Keratinocyte (primary cell): ENCODE data around the gene CTXN1. TPM values are rescaled to one million over a fixed set of nuclear protein-coding genes. Genes with fewer than 3 reads are reported as not detected.

Source experiments
- DNase-seq: peaks from one replicate; pipeline ENCODE4 v3.0.0-alpha.2; 2011; ENCODE audit warnings: low read depth, missing footprints, low spot score
- FAIRE-seq: peaks from 2 replicates; lab custom pipeline; 2011; peaks lifted over from hg19 to GRCh38; lab: Jason Lieb, UNC
- H2AFZ ChIP-seq: 2 replicates; pipeline ENCODE4 v1.6.0; 2012; ENCODE audit warnings: low read length, control low read depth, inconsistent platforms; ENCODE audit not compliant: control insufficient read depth
- H3K27ac ChIP-seq: 2 replicates; pipeline ENCODE4 v1.5.1; 2011; ENCODE audit warnings: low read length; ENCODE audit not compliant: control insufficient read depth, insufficient read depth
- H3K27me3 ChIP-seq: 3 replicates; pipeline ENCODE4 v1.6.0; 2011; ENCODE audit warnings: low read length; ENCODE audit not compliant: control insufficient read depth, insufficient read depth; ENCODE audit errors: extremely low read depth
- H3K36me3 ChIP-seq, 2 experiments: 2 replicates in 1 of 2; 3 replicates in 1 of 2; pipeline ENCODE4 v1.5.1; 2011; ENCODE audit warnings: low read length in 2 of 2, mild to moderate bottlenecking in 1 of 2; ENCODE audit not compliant: control insufficient read depth in 2 of 2, insufficient read depth in 2 of 2; ENCODE audit errors: extremely low read depth in 1 of 2
- H3K4me1 ChIP-seq: 3 replicates; pipeline ENCODE4 v1.5.1; 2011; ENCODE audit warnings: low read length; ENCODE audit not compliant: control insufficient read depth, insufficient read depth; ENCODE audit errors: extremely low read depth
- H3K4me2 ChIP-seq: 3 replicates; pipeline ENCODE4 v1.6.0; 2011; ENCODE audit warnings: low read depth, low read length; ENCODE audit not compliant: control insufficient read depth, insufficient read depth; ENCODE audit errors: extremely low read depth
- H3K4me3 ChIP-seq, 3 experiments: fragments of 200-600 bp in 1 of 3; sonication (generic) in 1 of 3; 2 replicates in 2 of 3; 3 replicates in 1 of 3; pipeline ENCODE4 v1.5.1; 2011 to 2016; ENCODE audit warnings: low read length in 3 of 3, mild to moderate bottlenecking in 3 of 3, control low read depth in 2 of 3, inconsistent platforms in 1 of 3, low read depth in 1 of 3, mixed read lengths in 1 of 3, mixed run types in 1 of 3, moderate library complexity in 1 of 3; ENCODE audit not compliant: control insufficient read depth in 2 of 3, insufficient read depth in 2 of 3; ENCODE audit errors: extremely low read depth in 1 of 3
- H3K79me2 ChIP-seq: 2 replicates; pipeline ENCODE4 v1.6.0; 2012; ENCODE audit warnings: low read length; ENCODE audit not compliant: control insufficient read depth, insufficient read depth
- H3K9ac ChIP-seq: 3 replicates; pipeline ENCODE4 v1.6.0; 2011; ENCODE audit warnings: low read length; ENCODE audit not compliant: control insufficient read depth, insufficient read depth; ENCODE audit errors: extremely low read depth
- H3K9me1 ChIP-seq: 3 replicates; pipeline ENCODE4 v1.6.0; 2011; ENCODE audit warnings: low read length; ENCODE audit not compliant: control insufficient read depth, insufficient read depth; ENCODE audit errors: extremely low read depth
- H3K9me3 ChIP-seq: 2 replicates; pipeline ENCODE4 v1.5.1; 2012; ENCODE audit warnings: low read depth, low read length; ENCODE audit not compliant: control insufficient read depth
- H4K20me1 ChIP-seq: 3 replicates; pipeline ENCODE4 v1.6.0; 2011; ENCODE audit warnings: low read length; ENCODE audit not compliant: control insufficient read depth, insufficient read depth; ENCODE audit errors: extremely low read depth
- EZH2 ChIP-seq: IDR thresholded peaks from one replicate; pipeline ENCODE4 v1.6.1; 2012; ENCODE audit warnings: inconsistent platforms, mild to moderate bottlenecking, low read length, moderate library complexity
- dilution Hi-C: fragments of 300-500 bp; cut with MboI; formaldehyde crosslinking; loops from one replicate; pipeline ENCODE4 v1.7.0; 2020; ENCODE audit warnings: low sequenced_read_pairs; ENCODE audit not compliant: extremely low pct_ligation_motif_present
- polyA plus RNA-seq, 5 experiments: library from polyadenylated mRNA; depleted of rRNA in 3 of 5; stranded (reverse) in 3 of 5; stranded (forward) in 1 of 5; unstranded in 1 of 5; fragments of >200 nt; gene quantifications; 1 replicate in 1 of 5; 2 replicates in 3 of 5; 3 replicates in 1 of 5; pipeline versions ENCODE4 v1.2.1 to v1.2.3, GENCODE V29; 2011 to 2012; ENCODE audit warnings: missing spikeins in 2 of 5, low read depth in 1 of 5, low replicate concordance in 1 of 5
- TF ChIP-seq, protein P1 (sequence below), 3 experiments: IDR thresholded peaks in 1 of 3; conservative IDR thresholded peaks in 1 of 3; optimal IDR thresholded peaks in 1 of 3; 2 replicates in 2 of 3; 3 replicates in 1 of 3; pipeline versions ENCODE3 to v1.5.1; 2011; ENCODE audit warnings: low read length in 3 of 3, mild to moderate bottlenecking in 3 of 3, moderate library complexity in 2 of 3, control low read depth in 1 of 3, inconsistent platforms in 1 of 3; ENCODE audit not compliant: insufficient read depth in 2 of 3; ENCODE audit errors: extremely low read depth in 1 of 3

CTXN1 gene
- polyA plus RNA-seq, 1 donor (not counting 4 experiments of a cell fraction or from before 2014, with no cell fraction given), result 0.41 TPM

DNA sequence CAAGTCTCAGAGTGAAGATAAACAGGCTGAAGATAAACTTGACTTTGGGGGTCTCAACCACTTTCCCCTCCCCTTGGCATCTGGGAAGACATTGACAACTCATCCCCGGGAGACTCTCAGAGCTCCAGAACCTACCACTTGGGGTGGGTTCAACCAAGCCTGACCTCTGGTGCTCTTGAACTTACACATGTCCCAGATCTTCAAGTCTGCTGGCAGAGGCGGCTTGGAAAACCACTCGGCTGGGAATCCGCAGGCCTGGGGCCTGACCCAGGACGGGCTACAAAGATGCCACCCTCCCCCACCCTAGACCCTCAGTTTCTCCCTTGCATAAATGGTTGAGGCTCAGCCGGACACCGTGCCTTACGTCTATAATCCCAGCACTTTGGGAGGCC is 37.1 kb downstream of the CTXN1 start:
- peak overlapping the region; percentile 71 for H3K27ac ChIP-seq
- H3K4me1 ChIP-seq, result peaks cover 11% of the 10 kb centered on the region
- H3K27me3 ChIP-seq, result no peaks in the 10 kb centered on the region
- FAIRE-seq (no peak), DNase-seq (no peak)
- peak overlapping the region; percentile 83 to 92 (median 91) for H3K4me3 ChIP-seq
- H4K20me1 ChIP-seq, result no peaks in the 10 kb centered on the region
- H3K9ac ChIP-seq, result peak overlapping the region; percentile 88
- TF ChIP-seq, protein P1, sequence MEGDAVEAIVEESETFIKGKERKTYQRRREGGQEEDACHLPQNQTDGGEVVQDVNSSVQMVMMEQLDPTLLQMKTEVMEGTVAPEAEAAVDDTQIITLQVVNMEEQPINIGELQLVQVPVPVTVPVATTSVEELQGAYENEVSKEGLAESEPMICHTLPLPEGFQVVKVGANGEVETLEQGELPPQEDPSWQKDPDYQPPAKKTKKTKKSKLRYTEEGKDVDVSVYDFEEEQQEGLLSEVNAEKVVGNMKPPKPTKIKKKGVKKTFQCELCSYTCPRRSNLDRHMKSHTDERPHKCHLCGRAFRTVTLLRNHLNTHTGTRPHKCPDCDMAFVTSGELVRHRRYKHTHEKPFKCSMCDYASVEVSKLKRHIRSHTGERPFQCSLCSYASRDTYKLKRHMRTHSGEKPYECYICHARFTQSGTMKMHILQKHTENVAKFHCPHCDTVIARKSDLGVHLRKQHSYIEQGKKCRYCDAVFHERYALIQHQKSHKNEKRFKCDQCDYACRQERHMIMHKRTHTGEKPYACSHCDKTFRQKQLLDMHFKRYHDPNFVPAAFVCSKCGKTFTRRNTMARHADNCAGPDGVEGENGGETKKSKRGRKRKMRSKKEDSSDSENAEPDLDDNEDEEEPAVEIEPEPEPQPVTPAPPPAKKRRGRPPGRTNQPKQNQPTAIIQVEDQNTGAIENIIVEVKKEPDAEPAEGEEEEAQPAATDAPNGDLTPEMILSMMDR (optimal IDR thresholded peaks at IDR 0.05 in 1 of 3, IDR thresholded peaks at IDR 0.05 in 1 of 3, conservative IDR thresholded peaks at IDR 0.05 in 1 of 3; ENCODE audit: extremely low read depth in 1 of 3, insufficient read depth in 2 of 3, low read length in 3 of 3), result no peak
- TF ChIP-seq EZH2, result no peak
- peaks cover 2 to 3% of the 10 kb centered on the region in 2 experiments for H3K36me3 ChIP-seq
- peak overlapping the region; percentile 98 for H3K4me2 ChIP-seq
- H3K9me1 ChIP-seq, result no peaks in the 10 kb centered on the region
- dilution Hi-C loops, result no loop called here
- H2AFZ ChIP-seq, result peak overlapping the region; percentile 82
- H3K79me2 ChIP-seq, result peaks cover 14% of the 10 kb centered on the region
- H3K9me3 ChIP-seq, result no peaks in the 10 kb centered on the region

DNA sequence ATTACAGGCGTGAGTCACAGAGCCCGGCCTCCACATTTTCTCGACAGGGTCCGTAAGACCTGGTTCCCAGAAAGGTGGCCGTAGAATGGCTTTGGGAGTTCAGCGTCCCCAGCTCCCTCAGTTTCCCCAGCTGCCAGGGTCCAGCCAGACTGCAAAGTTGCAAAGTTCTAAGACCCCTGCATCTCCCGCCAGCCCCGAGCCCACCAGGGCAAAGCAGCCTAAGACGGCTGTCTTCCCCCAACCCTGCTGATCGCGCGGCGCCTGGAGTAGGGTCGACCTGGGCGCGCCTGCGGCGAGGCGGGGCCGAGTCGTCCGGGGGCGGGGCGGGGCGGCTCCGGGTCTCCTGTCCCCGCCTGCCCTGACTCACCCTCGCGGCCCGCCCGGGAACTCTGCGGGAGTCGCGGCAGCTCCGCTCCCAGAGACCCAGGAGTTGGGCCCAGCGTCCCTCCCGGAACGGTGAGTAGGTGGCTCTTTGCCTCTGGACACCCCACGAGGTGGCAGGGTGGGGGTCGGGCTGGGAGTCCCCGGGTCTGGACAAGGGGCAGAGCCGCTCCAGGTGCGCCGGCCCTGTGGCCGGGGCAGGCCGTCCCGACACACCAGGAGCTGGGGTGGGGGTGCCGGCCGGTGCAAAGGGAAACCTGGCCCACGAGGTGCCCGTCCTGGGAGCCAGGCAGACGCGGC is 37.6 kb downstream of the CTXN1 start, which contains the start of gene LRRC8E:
Gene LRRC8E (plus strand): TSS at position 366 of the 681 bp plus-strand sequence. CDS start 7,094 bp downstream, outside the sequence.
- peaks cover 14% of the 10 kb centered on the region for H3K79me2 ChIP-seq
- peak within 1 kb of the TSS; percentile 88 for H3K9ac ChIP-seq
- peak within 1 kb of the TSS; percentile 98 for H3K4me2 ChIP-seq
- DNase-seq (no peak), FAIRE-seq (no peak)
- H3K36me3 ChIP-seq, result peaks cover 0 to 2% of the 10 kb centered on the region in 2 experiments
- peaks cover 10% of the 10 kb centered on the region for H3K4me1 ChIP-seq
- H4K20me1 ChIP-seq, result no peaks in the 10 kb centered on the region
- no peaks in the 10 kb centered on the region for H3K27me3 ChIP-seq
- peak within 1 kb of the TSS; percentile 82 for H2AFZ ChIP-seq
- no peaks in the 10 kb centered on the region for H3K9me1 ChIP-seq
- dilution Hi-C loops, result no loop called here
- H3K27ac ChIP-seq, result peak within 1 kb of the TSS; percentile 71
- TF ChIP-seq, protein P1 (optimal IDR thresholded peaks at IDR 0.05 in 1 of 3, IDR thresholded peaks at IDR 0.05 in 1 of 3, conservative IDR thresholded peaks at IDR 0.05 in 1 of 3; ENCODE audit: extremely low read depth in 1 of 3, insufficient read depth in 2 of 3, low read length in 3 of 3), result no peak
- TF ChIP-seq EZH2, result no peak
- peak within 1 kb of the TSS; percentile 83 to 92 (median 91) for H3K4me3 ChIP-seq
- no peaks in the 10 kb centered on the region for H3K9me3 ChIP-seq
